AG08396 (cell line): Measurements from ENCODE around the gene IMPG2.

Source experiments
- DNase-seq: peaks from one replicate; pipeline ENCODE4 v3.0.0; 2012; ENCODE audit warnings: low spot score, mixed read lengths

The IMPG2 gene

GRCh38 chr3:101183151-101183550 lies 137.2 kb downstream of the IMPG2 start:
- DNase-seq: no peak

GRCh38 chr3:101182734-101183133 lies 137.6 kb downstream of the IMPG2 start:
- no peak for DNase-seq

- DNase-seq: no peak
These were observed 138.6 kb downstream of the IMPG2 start for GRCh38 chr3:101181801-101182200.

GRCh38 chr3:101179637-101180036 lies 140.7 kb downstream of the IMPG2 start:
- DNase-seq: peak; percentile 54

- DNase-seq: no peak
These were observed 142.8 kb downstream of the IMPG2 start for GRCh38 chr3:101177577-101177976.
